Fibroblast of lung (primary cell): Measurements from ENCODE around the gene NEDD4.
"Not testable (repeated sequence)": the region's sequence is repeated elsewhere in the genome, so short reads cannot be mapped to it uniquely, and the experiment has no call there.

Experiments
- EZH2 ChIP-seq: IDR thresholded peaks from 2 replicates; pipeline ENCODE4 v1.5.1; 2012; ENCODE audit warnings: low read length, control low read depth, mild to moderate bottlenecking; ENCODE audit errors: missing control alignments
- TF ChIP-seq, protein P1 (sequence below), 2 donors: IDR thresholded peaks in 1 of 2; conservative IDR thresholded peaks in 1 of 2; 1 replicate in 1 of 2; 2 replicates in 1 of 2; pipeline ENCODE4 v1.5.1; 2011 to 2012; ENCODE audit warnings: low read length in 2 of 2, control low read depth in 1 of 2, inconsistent platforms in 1 of 2, low read depth in 1 of 2, mild to moderate bottlenecking in 1 of 2

- TF ChIP-seq, protein P1, sequence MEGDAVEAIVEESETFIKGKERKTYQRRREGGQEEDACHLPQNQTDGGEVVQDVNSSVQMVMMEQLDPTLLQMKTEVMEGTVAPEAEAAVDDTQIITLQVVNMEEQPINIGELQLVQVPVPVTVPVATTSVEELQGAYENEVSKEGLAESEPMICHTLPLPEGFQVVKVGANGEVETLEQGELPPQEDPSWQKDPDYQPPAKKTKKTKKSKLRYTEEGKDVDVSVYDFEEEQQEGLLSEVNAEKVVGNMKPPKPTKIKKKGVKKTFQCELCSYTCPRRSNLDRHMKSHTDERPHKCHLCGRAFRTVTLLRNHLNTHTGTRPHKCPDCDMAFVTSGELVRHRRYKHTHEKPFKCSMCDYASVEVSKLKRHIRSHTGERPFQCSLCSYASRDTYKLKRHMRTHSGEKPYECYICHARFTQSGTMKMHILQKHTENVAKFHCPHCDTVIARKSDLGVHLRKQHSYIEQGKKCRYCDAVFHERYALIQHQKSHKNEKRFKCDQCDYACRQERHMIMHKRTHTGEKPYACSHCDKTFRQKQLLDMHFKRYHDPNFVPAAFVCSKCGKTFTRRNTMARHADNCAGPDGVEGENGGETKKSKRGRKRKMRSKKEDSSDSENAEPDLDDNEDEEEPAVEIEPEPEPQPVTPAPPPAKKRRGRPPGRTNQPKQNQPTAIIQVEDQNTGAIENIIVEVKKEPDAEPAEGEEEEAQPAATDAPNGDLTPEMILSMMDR (conservative IDR thresholded peaks at IDR 0.05 in 1 of 2, IDR thresholded peaks at IDR 0.05 in 1 of 2; ENCODE audit: low read depth in 1 of 2, low read length in 2 of 2), result not testable (repeated sequence)
- TF ChIP-seq EZH2, result not testable (repeated sequence)
These were observed 125.1 kb downstream of the NEDD4 start for GRCh38 chr15:55868291-55868690.
